HG02678 (cell line): ENCODE results near the gene TRIP11.
A peak's percentile ranks its signal among the peaks of the same experiment; 100 is the strongest.

Experiments
- ATAC-seq: cut with Tn5 transposase; IDR thresholded peaks from one replicate; pipeline ENCODE4 v1.9.1; 2021; ENCODE audit warnings: mild to moderate bottlenecking, moderate library complexity; ENCODE audit not compliant: unreplicated experiment

Gene TRIP11

GRCh38 chr14:92012121-92012748, 27.6 kb downstream of the TRIP11 start:
- ATAC-seq = no peak

- ATAC-seq = no peak
These were observed 29.2 kb downstream of the TRIP11 start for GRCh38 chr14:92010644-92011043.

- ATAC-seq = no peak
These were observed 30.3 kb downstream of the TRIP11 start for GRCh38 chr14:92009604-92010003.

GRCh38 chr14:92005019-92005418, 34.8 kb downstream of the TRIP11 start:
- no peak for ATAC-seq

GRCh38 chr14:92004062-92004461, 35.8 kb downstream of the TRIP11 start:
- no peak for ATAC-seq

- ATAC-seq = no peak
These were observed 40.9 kb downstream of the TRIP11 start for GRCh38 chr14:91998667-91999570.

- no peak for ATAC-seq
These were observed 42.4 kb downstream of the TRIP11 start for GRCh38 chr14:91997492-91997891.

GRCh38 chr14:91996948-91997371, 42.9 kb downstream of the TRIP11 start:
- no peak for ATAC-seq

- no peak for ATAC-seq
These were observed 52.7 kb downstream of the TRIP11 start for GRCh38 chr14:91987192-91987591.

GRCh38 chr14:91985521-91986255, 54.2 kb downstream of the TRIP11 start:
- no peak for ATAC-seq

- no peak for ATAC-seq
These were observed 54.9 kb downstream of the TRIP11 start for GRCh38 chr14:91985008-91985407.

GRCh38 chr14:91983588-91983987, 56.3 kb downstream of the TRIP11 start:
- ATAC-seq = no peak

GRCh38 chr14:91980157-91980556, 59.7 kb downstream of the TRIP11 start:
- peak; percentile 56 for ATAC-seq

- ATAC-seq = no peak
These were observed 62.0 kb downstream of the TRIP11 start for GRCh38 chr14:91977884-91978283.

GRCh38 chr14:91975763-91976162, 64.1 kb downstream of the TRIP11 start:
- no peak for ATAC-seq

- no peak for ATAC-seq
These were observed 68.6 kb downstream of the TRIP11 start for GRCh38 chr14:91971188-91971778.

- ATAC-seq = no peak
These were observed 71.6 kb downstream of the TRIP11 start for GRCh38 chr14:91968280-91968679.

- no peak for ATAC-seq
These were observed 75.1 kb downstream of the TRIP11 start for GRCh38 chr14:91964724-91965123.

- no peak for ATAC-seq
These were observed 75.8 kb downstream of the TRIP11 start for GRCh38 chr14:91964011-91964410.

GRCh38 chr14:91963465-91963864, 76.4 kb downstream of the TRIP11 start:
- ATAC-seq = no peak
